Measurements from ENCODE around the gene DOCK3.
"Not testable (repeated sequence)": the region's sequence is repeated elsewhere in the genome, so short reads cannot be mapped to it uniquely, and the experiment has no call there.

Gene DOCK3

DNA sequence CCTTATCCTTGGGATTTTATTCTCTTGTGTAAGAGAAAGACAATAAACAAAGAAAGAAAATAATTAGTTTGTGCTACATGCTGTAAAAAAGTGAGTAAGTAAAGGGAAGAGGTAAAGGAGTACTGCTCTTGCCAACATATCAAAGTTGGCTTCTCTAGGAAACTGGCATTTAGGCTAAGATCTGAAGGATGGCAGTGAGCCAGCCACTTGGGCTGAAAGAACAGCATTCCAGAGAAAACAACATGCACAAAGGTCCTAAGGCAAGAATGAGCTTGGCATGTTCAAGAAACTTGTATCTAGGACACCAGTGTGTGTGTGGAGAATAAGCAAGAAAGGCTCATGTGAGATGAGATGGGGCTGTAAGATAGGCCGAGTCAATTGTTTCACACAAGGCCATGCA is 464.9 kb downstream of the DOCK3 start:
- no peak for DNase-seq

DNA sequence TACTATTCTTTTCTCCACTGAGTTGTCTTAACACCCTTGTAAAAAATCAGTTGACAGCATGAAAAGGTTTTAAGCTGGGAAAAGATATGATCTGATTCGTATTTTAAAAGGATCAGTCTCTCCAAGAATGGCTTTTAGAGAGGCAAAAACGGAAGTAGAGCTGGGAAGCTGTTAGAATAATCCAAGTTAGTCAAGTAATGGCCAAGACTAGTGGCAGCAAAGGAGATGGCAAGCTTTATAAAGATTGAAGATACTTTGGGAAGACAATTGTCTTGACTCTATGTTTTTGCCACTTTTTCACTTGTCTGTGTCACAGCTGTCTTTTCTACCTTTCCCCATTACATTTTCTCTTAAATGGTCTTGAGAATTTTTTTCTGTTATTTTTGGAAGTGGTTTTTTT is 466.8 kb downstream of the DOCK3 start:
- DNase-seq = no peak

DNA sequence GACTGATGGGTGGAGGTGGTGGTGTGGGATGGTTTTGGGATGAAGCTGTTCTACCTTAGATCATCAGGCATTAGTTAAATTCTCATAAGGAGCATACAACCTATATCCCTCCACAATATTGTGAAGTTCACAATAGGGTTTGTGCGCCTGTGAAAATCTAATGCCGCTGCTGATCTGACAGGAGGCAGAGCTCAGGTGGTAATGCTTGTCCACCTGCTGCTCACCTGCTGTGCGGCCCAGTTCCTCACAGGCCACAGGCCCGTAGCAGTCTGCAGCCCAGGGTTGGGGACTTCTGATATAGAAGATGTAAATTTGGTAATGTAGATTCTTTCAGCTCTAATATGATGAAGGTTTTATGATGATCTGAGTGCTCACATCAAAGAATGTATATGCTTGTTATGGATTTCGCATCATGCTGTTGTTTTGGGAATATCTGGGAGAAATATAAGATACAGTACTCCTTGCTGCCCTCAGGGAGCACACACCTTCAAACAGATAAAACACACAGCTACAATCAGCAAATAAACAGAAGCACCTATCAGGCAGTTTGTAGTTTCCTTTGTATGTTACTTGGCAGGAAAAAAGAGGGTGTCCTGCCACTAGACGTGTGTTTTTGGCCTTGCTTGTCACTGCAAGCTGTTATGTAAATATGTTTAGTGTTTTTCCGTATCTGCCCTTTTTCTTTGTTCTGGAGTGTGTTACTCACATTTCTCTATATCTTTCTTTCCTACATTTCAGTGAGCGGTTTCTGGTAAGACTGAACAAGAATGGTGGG is 471.3 kb downstream of the DOCK3 start:
- no peak for DNase-seq

DNA sequence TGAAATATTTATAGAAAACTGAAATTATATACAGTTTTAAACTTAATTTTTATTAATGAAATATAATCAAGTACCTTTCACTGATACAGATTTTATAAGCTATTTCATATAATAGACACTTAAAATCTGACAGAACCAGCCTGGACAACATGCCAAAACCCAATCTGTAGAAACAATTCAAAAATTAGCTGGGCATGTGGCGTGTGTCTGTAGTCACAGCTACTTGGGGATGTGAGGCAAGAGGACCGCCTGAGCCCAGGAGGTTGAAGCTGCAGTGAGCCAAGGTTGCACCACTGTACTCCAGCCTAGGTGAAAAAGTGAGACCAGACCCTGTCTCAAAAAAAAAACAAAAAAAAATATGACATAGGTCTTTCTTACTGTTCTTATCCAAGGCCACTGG is 472.1 kb downstream of the DOCK3 start:
- DNase-seq = no peak

DNA sequence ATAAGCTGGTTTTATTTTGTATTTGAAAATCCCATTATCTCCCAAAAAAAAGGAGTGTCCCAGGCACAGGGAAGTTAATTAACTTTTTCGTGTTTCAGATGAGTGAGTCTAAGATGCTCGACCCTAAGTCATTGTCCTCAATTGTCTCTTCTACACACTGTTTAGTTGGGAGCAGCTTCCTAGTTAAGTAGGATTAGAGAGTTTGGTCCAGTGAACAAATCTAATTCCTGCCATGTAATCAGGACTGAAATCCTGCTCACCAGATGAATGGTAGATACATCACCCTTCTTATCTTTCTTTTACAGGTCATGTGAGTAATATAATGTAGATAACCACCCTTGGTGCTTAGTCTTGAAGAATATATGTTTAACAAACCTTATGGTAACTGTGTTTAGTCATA is 481.4 kb downstream of the DOCK3 start:
- no peak for DNase-seq

DNA sequence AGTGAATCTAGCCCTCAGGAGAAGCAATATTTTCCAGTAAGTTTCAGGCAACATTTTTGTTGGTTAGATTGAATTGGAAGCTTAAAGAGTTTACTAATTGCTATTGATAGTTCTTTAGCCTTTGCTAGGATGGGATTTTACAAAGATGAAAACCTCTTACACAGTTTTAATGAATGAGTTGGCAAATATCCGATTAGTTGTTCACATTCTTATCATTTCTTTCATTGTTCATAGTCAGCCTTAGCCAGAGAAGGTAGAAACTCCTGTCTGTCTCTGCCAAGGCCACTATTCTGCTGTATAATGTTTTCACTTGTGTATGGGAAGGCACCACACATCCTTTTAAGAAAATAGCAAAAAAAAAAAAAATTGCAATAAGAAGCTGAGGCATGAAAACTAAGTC is 488.3 kb downstream of the DOCK3 start:
- no peak for DNase-seq

DNA sequence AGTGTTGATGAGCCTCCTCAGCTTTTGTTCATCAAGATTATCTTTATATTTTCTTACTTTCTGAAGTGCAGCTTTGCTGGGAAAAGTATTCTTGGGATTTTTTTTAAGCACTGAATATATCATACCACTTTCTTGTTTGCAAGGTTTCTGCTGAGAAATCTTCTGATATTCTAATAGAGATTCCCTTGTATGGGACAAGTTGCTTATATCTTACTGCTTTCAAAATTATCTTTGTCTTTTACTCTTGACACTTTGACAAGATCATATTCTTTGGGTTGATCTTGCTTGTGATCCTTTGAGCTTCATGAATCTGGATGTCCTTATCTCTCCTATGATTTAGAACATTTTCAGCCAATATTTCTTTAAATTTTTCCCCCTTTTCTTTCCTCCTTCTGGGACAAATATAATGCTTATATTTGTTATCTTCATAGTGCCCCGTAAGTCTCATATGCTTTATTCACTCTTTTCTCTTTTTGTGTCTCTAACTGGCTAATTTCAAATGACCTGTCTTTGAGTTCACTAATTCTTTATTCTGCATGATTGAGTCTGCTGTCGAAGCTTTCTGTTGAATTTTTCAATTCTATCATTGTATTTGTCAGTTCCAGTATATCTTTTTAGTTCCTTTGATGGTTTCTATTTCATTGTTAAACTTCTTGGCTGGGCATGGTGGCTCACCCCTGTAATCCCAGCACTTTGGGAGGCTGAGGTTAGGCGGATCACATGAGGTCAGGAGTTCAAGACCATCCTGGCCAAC is 499.0 kb downstream of the DOCK3 start:
- DNase-seq = no peak

DNA sequence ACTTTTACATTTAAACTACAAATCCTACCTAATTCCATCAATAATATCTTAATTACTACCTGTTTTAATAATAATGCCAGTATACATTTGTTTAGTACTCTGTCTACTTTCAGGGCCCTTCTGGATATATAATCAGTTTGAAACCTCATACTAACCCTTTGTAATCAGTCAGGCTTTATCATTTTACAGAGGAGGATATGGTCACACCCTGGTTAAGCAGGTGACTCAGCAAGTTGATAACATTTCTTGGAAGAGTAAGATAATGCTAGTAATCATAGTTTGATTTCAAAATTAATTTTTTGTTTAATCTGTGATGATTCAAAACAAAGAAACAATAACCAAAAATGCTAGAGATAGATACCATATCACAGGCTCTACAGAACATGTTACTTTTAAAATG is 502.2 kb downstream of the DOCK3 start:
- DNase-seq = no peak

DNA sequence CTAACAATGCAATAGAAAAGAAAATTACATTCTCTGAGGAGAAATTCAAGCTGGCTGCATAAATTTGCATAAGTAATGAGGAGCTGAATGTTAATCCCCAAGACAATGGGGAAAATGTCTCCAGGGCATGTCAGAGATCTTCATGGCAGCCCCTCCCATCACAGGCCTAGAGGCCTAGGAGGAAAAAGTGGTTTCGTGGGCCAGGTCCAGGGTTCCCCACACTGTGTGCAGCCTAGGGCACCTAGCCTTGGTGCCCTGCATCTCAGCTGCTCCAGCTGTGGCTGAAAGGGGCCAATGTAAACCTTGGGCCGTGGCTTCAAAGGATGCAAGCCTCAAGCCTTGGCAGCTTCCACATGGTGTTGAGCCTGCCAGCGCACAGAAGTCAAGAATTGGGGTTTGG is 511.7 kb downstream of the DOCK3 start:
- not testable (repeated sequence) for DNase-seq

DNA sequence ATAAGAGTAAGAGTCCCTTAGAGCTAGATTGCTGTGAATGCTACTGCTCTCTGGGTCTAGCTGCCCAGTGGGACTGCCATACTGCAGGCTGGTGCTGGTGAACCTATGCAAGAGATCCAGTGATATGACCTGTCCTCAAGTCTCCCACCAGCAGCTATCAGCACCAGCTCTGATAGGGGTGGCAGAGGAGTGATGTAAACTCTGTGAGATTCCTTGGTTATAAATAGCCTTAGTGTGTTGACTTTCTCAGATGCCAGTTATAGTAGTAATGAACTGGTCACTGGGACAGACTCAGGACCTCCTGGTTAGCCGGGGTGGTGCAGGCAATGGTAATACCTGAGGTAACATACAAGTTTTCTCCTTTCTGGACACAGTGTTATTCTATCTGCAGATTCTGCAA is 515.5 kb downstream of the DOCK3 start:
- no peak for DNase-seq

DNA sequence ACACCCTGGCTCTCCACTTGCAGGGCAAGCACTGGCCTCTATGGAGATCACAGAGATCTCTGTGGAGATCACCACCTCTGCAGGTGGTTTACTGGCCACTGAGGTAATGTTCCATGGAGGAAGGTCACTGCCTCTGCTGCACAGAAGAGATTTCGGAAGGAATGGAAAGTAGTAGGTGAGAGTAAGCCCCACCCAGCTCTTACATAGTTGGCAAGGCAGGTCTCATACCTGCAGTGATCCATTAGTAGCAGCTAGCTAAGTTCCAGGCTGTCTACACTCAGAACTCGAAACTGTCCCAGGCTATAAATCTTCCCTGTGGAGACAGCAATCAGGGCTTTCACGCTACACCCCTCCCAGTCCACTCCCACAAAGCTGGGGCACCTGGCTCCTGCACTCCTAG is 516.1 kb downstream of the DOCK3 start:
- DNase-seq = no peak

DNA sequence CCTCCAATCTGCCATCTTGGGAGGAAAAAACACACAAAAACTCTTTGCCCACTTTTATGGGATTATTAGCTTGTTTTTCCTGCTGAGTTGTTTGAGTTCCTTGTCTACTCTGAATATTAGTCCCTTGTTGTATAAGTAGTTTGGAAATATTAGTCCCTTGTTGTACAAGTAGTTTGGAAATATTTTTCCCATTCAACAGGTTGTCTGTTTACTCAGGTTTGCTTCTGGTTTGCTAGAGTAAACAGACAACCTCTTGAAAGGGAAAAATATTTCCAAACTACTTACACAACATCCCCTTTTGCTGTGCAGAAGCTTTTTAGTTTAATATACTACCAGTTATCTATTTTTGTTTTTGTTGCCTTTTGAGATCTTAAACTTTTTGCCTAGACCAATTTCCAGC is 517.0 kb downstream of the DOCK3 start:
- DNase-seq = no peak

DNA sequence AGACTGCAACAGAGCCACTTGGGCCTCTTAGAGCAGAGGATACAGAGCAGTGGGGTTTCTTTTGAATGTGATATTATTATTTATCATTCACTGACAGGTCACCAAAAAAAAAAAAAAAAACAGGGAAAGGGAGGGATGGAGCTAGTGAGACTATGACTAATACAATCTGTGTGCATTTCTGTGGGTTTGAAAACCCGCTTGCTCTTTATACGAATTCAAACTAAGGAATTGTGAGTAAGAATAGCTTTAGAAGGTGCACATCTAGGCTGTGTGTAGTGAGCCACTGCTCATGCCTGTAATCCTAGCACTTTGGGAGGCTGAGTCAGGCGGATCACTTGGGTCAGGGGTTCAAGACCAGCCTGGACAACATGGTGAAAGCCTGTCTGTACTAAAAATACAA is 523.8 kb downstream of the DOCK3 start:
- no peak for DNase-seq

DNA sequence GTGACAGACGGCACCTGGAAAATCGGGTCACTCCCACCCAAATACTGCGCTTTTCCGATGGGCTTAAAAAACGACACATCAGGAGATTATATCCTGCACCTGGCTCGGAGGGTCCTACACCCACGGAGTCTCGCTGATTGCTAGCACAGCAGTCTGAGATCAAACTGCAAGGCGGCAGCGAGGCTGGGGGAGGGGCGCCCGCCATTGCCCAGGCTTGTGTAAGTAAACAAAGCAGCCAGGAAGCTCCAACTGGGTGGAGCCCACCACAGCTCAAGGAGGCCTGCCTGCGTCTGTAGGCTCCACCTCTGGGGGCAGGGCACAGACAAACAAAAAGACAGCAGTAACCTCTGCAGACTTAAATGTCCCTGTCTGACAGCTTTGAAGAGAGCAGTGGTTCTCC is 524.6 kb downstream of the DOCK3 start:
- not testable (repeated sequence) for DNase-seq

DNA sequence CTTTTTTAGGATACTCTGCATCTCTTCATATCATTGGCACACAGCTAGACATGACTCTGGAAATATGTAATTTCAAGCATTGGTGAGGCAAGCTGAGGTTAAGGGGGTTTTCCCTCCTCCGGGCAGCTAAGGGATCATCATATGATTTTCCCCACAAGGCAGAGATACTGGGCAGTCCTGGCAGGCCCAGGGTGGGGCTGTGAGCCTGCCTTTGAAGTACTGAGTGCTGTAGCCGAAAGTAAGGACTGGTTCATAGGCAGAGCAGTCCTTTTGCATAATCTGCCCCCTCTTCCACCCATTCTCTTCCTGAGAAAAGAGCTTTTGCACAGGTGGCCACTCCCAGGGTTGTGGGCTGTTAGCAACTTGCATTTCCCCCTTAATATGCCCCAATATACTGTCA is 541.6 kb downstream of the DOCK3 start:
- DNase-seq = peak; percentile 5 to 6

DNA sequence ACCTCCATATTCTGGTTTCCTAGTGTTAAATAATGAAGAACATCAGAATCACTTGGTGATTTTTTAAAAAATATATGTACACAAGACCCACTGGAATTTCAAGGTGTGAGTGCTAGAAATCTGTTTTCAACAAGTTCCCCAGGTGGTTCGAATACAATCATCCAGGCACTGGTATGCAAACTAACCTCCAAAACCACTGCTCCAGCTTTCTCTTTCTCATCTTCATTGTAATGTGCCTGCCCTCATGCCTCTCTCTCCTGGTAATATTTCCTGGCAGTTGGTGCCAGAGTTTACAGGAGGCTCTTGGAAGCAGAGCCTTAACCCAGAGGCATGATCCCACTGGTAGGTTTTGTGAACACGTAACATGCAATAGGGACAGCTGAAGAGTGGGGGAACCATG is 547.2 kb downstream of the DOCK3 start:
- DNase-seq = no peak

DNA sequence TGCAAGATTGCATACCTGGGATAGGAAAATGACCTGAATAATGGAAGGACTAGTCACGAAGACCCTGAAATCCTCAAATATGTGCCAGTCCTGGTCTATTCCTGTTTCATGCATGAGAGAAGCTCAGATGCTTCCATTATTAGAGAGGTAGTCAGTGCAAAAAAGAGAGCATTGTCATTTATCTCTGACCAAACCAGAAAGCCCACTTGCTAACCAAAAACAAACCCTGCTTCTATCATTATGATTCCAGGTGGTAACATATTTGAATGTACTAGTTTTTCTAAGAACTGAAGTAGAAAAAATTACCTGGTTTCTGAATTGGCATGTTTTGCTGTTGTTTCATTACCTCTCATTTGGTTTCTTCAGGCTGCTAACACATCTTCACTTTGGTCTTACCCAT is 549.6 kb downstream of the DOCK3 start:
- no peak for DNase-seq

DNA sequence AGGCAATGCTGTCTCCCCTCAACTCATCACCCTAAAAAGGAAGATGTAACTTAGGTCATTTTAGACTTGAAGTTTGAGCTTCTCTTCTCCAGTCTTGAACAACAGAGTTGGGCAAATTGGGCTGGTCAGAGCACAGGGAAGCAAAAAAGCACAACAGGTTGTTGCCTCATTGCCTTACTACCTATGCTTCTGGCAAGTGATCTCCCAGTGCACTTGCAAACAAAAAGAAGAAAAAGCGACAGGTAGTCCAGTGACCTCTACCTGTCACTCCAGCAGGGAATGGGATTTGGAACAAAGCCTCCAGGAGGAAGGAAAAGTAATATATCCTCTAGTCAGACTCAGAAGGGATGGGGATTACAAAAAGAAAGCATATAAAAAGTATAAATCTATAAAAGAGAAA is 550.1 kb downstream of the DOCK3 start:
- DNase-seq = no peak

DNA sequence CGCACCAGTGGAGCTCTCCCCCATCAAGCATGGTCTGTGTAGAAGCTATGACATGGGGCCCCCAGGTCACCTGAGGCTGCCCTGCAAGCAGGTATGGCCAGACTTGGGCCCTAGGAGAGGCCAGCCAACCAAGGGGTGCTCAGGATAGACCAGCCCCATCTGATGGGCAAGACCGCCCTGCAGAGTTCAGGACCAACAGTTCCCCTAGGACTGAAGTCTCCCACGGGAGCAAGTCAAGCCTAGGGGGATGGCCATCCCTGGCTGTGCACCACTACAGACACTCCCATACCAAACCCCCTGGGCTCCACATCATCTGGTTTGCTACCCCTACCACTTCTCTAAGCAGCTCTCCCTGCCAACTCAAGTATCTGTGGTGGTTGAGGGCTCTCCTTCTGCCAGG is 568.2 kb downstream of the DOCK3 start:
- no peak for DNase-seq

DNA sequence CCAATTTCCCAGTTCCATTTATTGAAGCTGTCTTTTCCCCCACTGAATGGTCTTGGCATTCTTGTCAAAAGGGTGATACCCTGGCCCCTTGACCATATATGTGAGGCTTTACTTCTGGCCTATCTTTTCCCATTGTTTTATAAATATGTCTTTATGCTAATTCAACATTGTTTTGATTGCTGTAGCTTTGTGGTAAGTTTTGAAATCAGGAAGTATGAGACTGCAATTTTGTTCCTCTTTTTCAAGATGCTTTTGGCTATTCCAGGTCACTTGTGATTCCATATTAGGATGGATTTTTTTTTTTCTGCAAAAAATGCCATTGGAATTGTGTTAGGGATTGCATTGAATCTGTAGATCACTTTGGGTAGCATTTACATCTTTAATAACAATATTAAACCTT is 569.2 kb downstream of the DOCK3 start:
- DNase-seq = peak; percentile 40 to 69

DNA sequence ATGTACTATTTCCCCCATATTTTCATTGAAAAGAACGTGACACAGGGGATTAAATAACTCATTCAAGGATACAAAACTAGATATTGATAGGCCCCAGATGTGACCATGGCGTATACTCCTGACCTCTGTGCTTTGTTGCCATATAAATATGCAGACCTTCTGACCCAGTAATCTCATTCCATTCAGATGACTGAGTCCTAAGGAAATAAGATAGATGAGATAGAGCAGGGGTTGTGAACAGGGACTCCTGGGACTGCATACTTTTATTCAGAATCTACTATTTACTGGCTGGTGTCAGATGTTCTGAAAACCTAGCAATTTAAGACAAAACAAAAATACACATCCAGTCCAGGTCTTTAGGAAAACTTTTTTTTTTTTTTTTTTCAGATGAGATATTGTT is 571.1 kb downstream of the DOCK3 start:
- no peak for DNase-seq

DNA sequence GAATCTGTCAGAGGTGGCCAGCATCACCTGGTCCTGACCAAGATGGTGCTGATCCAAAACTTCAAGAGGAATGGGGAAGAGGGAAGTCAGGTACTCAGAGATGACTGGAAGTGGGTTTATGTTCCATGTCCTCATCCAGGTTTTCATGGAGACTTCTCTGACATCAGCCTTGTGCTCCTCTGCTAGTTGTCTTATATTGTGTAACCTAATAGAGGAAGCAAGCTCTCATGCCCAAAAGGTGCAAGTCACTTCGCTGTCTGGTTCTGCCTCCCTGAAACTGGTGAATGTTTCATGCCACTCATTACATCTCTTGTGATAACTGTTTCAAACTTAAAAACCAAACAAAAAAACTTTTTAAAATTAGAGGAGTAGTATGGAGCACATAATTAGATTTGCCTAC is 583.1 kb downstream of the DOCK3 start:
- peak; percentile 67 to 78 for DNase-seq

DNA sequence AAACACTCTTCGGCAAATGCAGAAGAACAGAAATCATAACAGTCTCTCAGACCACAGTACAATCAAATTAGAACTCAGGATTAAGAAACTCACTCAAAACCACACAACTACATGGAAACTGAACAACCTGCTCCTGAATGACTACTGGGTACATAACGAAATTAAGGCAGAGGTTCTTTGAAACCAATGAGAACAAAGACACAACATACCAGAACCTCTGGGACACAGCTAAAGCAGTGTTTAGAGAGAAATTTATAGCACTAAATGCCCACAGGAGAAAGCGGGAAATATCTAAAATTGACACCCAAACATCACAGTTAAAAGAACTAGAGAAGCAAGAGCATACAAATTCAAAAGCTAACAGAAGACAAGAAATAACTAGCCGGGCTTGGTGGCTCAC is 589.4 kb downstream of the DOCK3 start:
- not testable (repeated sequence) for DNase-seq

DNA sequence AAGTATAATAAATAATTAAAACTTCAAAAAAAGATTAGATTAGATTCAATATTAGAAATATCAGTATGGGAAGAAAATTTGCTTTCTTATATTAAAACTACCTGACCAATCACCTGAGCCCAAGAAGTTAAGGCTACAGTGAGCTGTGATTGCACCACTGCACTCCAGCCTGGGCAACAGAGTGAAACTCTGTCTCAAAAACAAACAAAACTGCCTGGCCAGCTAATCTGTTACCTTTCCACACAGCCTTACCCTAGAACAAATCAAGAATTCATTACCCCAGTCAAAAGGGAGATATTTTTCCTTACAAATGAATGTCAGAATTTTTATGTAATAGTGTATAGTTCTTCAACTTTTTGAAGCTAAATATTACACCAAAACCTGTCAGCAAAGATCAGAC is 593.4 kb downstream of the DOCK3 start:
- DNase-seq = no peak

DNA sequence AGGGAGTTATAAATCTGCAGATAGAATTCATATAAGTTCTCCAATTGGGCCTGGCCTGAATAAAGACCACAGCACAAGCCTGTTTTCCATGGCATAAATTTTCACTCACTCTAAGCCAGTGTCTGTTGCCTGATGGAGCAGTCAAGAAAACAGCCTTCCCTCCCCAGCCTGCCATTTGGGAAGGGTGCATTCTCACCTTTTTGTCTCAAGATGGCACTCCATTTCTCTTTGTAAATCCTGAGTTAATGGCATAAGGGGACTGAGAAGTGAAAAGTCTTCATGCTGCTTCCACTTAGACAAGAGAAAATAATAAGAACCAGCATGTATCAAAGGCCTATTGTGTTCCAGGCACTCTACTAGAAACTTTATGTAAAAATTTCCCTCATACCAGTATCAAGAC is 594.7 kb downstream of the DOCK3 start:
- DNase-seq = no peak
